SHP77 treated with DMSO at 0.1 percent for 48 hours (cell line): ENCODE results near the gene DDIT4.
"Not testable (repeated sequence)": the region's sequence is repeated elsewhere in the genome, so short reads cannot be mapped to it uniquely, and the experiment has no call there.

ENCODE experiments used
- DNase-seq: peaks from one replicate; lab custom pipeline; 2025; lab: John Stamatoyannopoulos, UW

The DDIT4 gene

GRCh38 chr10:72249176-72249862 is 24.4 kb upstream of the DDIT4 start:
- not testable (repeated sequence) for DNase-seq

- DNase-seq = no peak
Observed at GRCh38 chr10:72250666-72251065, 23.1 kb upstream of the DDIT4 start.

- no peak for DNase-seq
Observed at GRCh38 chr10:72251635-72252034, 22.1 kb upstream of the DDIT4 start.

- no peak for DNase-seq
Observed at GRCh38 chr10:72252972-72253371, 20.8 kb upstream of the DDIT4 start.

- DNase-seq = no peak
Observed at GRCh38 chr10:72253578-72253977, 20.1 kb upstream of the DDIT4 start.

GRCh38 chr10:72254813-72255568 is 18.7 kb upstream of the DDIT4 start:
- no peak for DNase-seq

- DNase-seq = no peak
Observed at GRCh38 chr10:72255977-72256729, 17.6 kb upstream of the DDIT4 start.

GRCh38 chr10:72257051-72257892 is 16.5 kb upstream of the DDIT4 start:
- DNase-seq = no peak

GRCh38 chr10:72258617-72259016 is 15.1 kb upstream of the DDIT4 start:
- DNase-seq = no peak

- no peak for DNase-seq
Observed at GRCh38 chr10:72259491-72260238, 14.1 kb upstream of the DDIT4 start.

GRCh38 chr10:72260239-72260975 is 13.3 kb upstream of the DDIT4 start:
- DNase-seq = no peak

- DNase-seq = no peak
Observed at GRCh38 chr10:72260976-72261783, 12.5 kb upstream of the DDIT4 start.

- no peak for DNase-seq
Observed at GRCh38 chr10:72261784-72262404, 11.8 kb upstream of the DDIT4 start.

- no peak for DNase-seq
Observed at GRCh38 chr10:72263613-72264241, 10.0 kb upstream of the DDIT4 start.

- no peak for DNase-seq
Observed at GRCh38 chr10:72264536-72264935, 9.2 kb upstream of the DDIT4 start.

GRCh38 chr10:72265508-72265907 is 8.2 kb upstream of the DDIT4 start:
- DNase-seq = no peak

GRCh38 chr10:72265990-72266865 is 7.5 kb upstream of the DDIT4 start:
- DNase-seq = no peak

- DNase-seq = no peak
Observed at GRCh38 chr10:72267381-72267780, 6.3 kb upstream of the DDIT4 start.
